T-cell (primary cell): Measurements from ENCODE around the gene USP30. TPM values are rescaled to one million over a fixed set of nuclear protein-coding genes. Genes with fewer than 3 reads are reported as not detected.

Source experiments
- ATAC-seq, 4 experiments: fragments of 200-7000 bp in 3 of 4; fragments of 150-1000 bp in 1 of 4; cut with Tn5 transposase; replicated peaks in 1 of 4; 1 replicate in 3 of 4; 2 replicates in 1 of 4; pipeline ENCODE4 v1.10.0; 2021; ENCODE audit warnings: moderate library complexity in 3 of 4, mild to moderate bottlenecking in 2 of 4, moderate number of reproducible peaks in 1 of 4
- CTCF ChIA-PET, 2 donors: fragments of 300-600 bp; sonication (Branson Sonifier 250); formaldehyde crosslinking; loops; one replicate each; lab custom pipeline; 2022; ENCODE audit warnings: antibody characterized with exemption in 2 of 2; lab: Charles Lee
- POLR2A ChIA-PET, 2 donors: fragments of 300-600 bp; sonication (Branson Sonifier 250); formaldehyde crosslinking; loops; one replicate each; lab custom pipeline; 2022; ENCODE audit warnings: antibody characterized with exemption in 2 of 2; lab: Charles Lee
- DNase-seq, 35 experiments: peaks; one replicate each; pipeline versions ENCODE4 v3.0.0 to v3.0.0-alpha.2; 2013 to 2023
- H3K27ac ChIP-seq: one replicate; pipeline ENCODE4 v1.5.1; 2013; ENCODE audit warnings: low read length
- H3K27me3 ChIP-seq, 2 experiments: replicated peaks in 1 of 2; 1 replicate in 1 of 2; 2 replicates in 1 of 2; pipeline versions ENCODE4 v1.6.1 to v1.7.0; 2013; ENCODE audit warnings: low read length in 1 of 2, mixed read lengths in 1 of 2; ENCODE audit not compliant: control insufficient read depth in 2 of 2, insufficient read depth in 2 of 2; ENCODE audit errors: extremely low read depth in 1 of 2
- H3K36me3 ChIP-seq, 2 donors: 1 replicate in 1 of 2; 2 replicates in 1 of 2; pipeline versions ENCODE4 v1.6.1 to v1.7.0; 2013; ENCODE audit warnings: low read length in 1 of 2; ENCODE audit not compliant: control insufficient read depth in 2 of 2, insufficient read depth in 1 of 2; ENCODE audit errors: extremely low read depth in 1 of 2
- H3K4me1 ChIP-seq, 2 experiments: 1 replicate in 1 of 2; 2 replicates in 1 of 2; pipeline versions ENCODE4 v1.6.1 to v1.7.0; 2013; ENCODE audit warnings: low read length in 2 of 2, mixed read lengths in 1 of 2; ENCODE audit not compliant: insufficient read depth in 2 of 2, control insufficient read depth in 1 of 2; ENCODE audit errors: extremely low read depth in 1 of 2
- H3K4me3 ChIP-seq, 2 donors: 1 replicate in 1 of 2; 2 replicates in 1 of 2; pipeline versions ENCODE4 v1.5.1 to v1.7.0; 2013; ENCODE audit warnings: mild to moderate bottlenecking in 2 of 2, low read length in 1 of 2, moderate library complexity in 1 of 2; ENCODE audit not compliant: control insufficient read depth in 1 of 2; ENCODE audit errors: extremely low read depth in 1 of 2
- H3K9me3 ChIP-seq: 2 replicates; pipeline ENCODE4 v1.7.0; 2013
- H3K27ac Mint-ChIP-seq, 2 donors: one replicate each; pipeline ENCODE4 v1.8.0; 2020 to 2021; ENCODE audit warnings: mild to moderate bottlenecking in 2 of 2, mixed read lengths in 2 of 2
- H3K27me3 Mint-ChIP-seq, 2 donors: one replicate each; pipeline ENCODE4 v1.8.0; 2021 to 2022; ENCODE audit warnings: mixed read lengths in 2 of 2
- H3K36me3 Mint-ChIP-seq: one replicate; pipeline ENCODE4 v1.8.0; 2021; ENCODE audit warnings: mixed read lengths
- H3K4me1 Mint-ChIP-seq, 3 donors: one replicate each; pipeline ENCODE4 v1.8.0; 2020 to 2022; ENCODE audit warnings: mixed read lengths in 3 of 3, mild to moderate bottlenecking in 1 of 3
- H3K4me3 Mint-ChIP-seq, 3 donors: one replicate each; pipeline ENCODE4 v1.8.0; 2020 to 2022; ENCODE audit warnings: mild to moderate bottlenecking in 3 of 3, mixed read lengths in 3 of 3, moderate library complexity in 3 of 3
- H3K9me3 Mint-ChIP-seq, 3 donors: one replicate each; pipeline ENCODE4 v1.8.0; 2020 to 2022; ENCODE audit warnings: mixed read lengths in 3 of 3
- WGBS: methylation state at CpG from one replicate; pipeline ENCODE4 v1.1.5; 2013; ENCODE audit warnings: missing lambda C conversion rate; ENCODE audit not compliant: insufficient coverage; 5-methylcytosine and 5-hydroxymethylcytosine counted together
- total RNA-seq, 35 experiments: library from RNA in 6 of 35; stranded (reverse) in 6 of 35; fragments of 120-200 nt in 1 of 35; gene quantifications; one replicate each; pipeline versions ENCODE4 v1.2.1 to v1.2.4 and lab custom pipeline; 2013 to 2026

Gene USP30
- total RNA-seq, 5 donors from 2014 or later (not counting 1 experiment from before 2014, with no cell fraction given) = 9.8 to 20.9 (median 13.9) TPM

- Histone ChIP-seq H3K27ac (no peak overlapping the region), H3K27me3 (no peaks in the 10 kb centered on the region), H3K4me3 (no peak overlapping the region), H3K9me3 (no peaks in the 10 kb centered on the region), H3K4me1 (no peaks in the 10 kb centered on the region), H3K36me3 (no peaks in the 10 kb centered on the region)
- Mint-ChIP-seq H3K27ac (no peak overlapping the region), H3K4me1 (no peaks in the 10 kb centered on the region), H3K4me3 (no peak overlapping the region), H3K27me3 (no peaks in the 10 kb centered on the region), H3K36me3 (peaks cover 3% of the 10 kb centered on the region), H3K9me3 (peaks cover 0 to 6% (median 2%) of the 10 kb centered on the region in 3 donors)
- ChIA-PET CTCF (no interaction called here), POLR2A (interaction anchor here in 1 of 2 donors (0.6 kb wide), 1 partner anchor 434 kb away, joined by 3 read pairs; no protein-coding TSS in a partner anchor)
- ATAC-seq (no peak), DNase-seq (no peak)
- 79% methylated on average over 20 of the region's 24 CpGs for WGBS
These were observed 79.0 kb downstream of the USP30 start for GRCh38 chr12:109131154-109132050.

GRCh38 chr12:109134186-109134917, 82.0 kb downstream of the USP30 start:
- ChIA-PET POLR2A (no interaction called here), CTCF (interaction anchor here in 1 of 2 donors (0.5 kb wide), 1 partner anchor 20 kb away, joined by 5 read pairs; no protein-coding TSS in a partner anchor)
- Histone ChIP-seq H3K27me3 (no peaks in the 10 kb centered on the region), H3K9me3 (no peaks in the 10 kb centered on the region), H3K36me3 (no peaks in the 10 kb centered on the region), H3K4me1 (no peaks in the 10 kb centered on the region), H3K4me3 (no peak overlapping the region), H3K27ac (no peak overlapping the region)
- 78% methylated on average over 3 of the region's 6 CpGs for WGBS
- DNase-seq = no peak
- Mint-ChIP-seq H3K4me1 (no peaks in the 10 kb centered on the region), H3K27ac (no peak overlapping the region), H3K4me3 (no peak overlapping the region), H3K36me3 (peaks cover 5% of the 10 kb centered on the region), H3K9me3 (peaks cover 0 to 10% (median 6%) of the 10 kb centered on the region in 3 donors), H3K27me3 (peaks cover 0 to 2% of the 10 kb centered on the region in 2 donors)
- ATAC-seq = no peak

- Mint-ChIP-seq H3K27me3 (peaks cover 0 to 2% of the 10 kb centered on the region in 2 donors), H3K27ac (no peak overlapping the region), H3K4me1 (no peaks in the 10 kb centered on the region), H3K9me3 (peaks cover 0 to 10% (median 6%) of the 10 kb centered on the region in 3 donors), H3K4me3 (no peak overlapping the region), H3K36me3 (peaks cover 12% of the 10 kb centered on the region)
- Histone ChIP-seq H3K27ac (no peak overlapping the region), H3K36me3 (no peaks in the 10 kb centered on the region), H3K4me3 (no peak overlapping the region), H3K4me1 (no peaks in the 10 kb centered on the region), H3K27me3 (no peaks in the 10 kb centered on the region), H3K9me3 (no peaks in the 10 kb centered on the region)
- ChIA-PET CTCF (interaction anchor here in 1 of 2 donors (0.6 kb wide), 1 partner anchor 118 kb away, joined by 3 read pairs; no protein-coding TSS in a partner anchor), POLR2A (interaction anchor here in 1 of 2 donors (0.7 kb wide), 1 partner anchor 175 kb away, joined by 5 read pairs; no protein-coding TSS in a partner anchor)
- WGBS = no CpG with 5 or more reads among the region's 2 CpGs
- ATAC-seq (no peak), DNase-seq (no peak)
These were observed 84.7 kb downstream of the USP30 start for GRCh38 chr12:109137055-109137454.

Other genes starting within 250 kb of the USP30 start
- 10 to 100 TPM; 21.8 to 40.1 (median 35.0) TPM for gene SSH1, start 195.0 kb upstream of the USP30 start, total RNA-seq
- not detected for gene DAO, start 172.5 kb upstream of the USP30 start, total RNA-seq
- gene SVOP, start 31.5 kb upstream of the USP30 start, total RNA-seq = not detected
- 10 to 100 TPM in 4 of 5 donors, 1 to 10 TPM in 1; 7.9 to 24.6 (median 19.3) TPM for gene ALKBH2, start 40.9 kb downstream of the USP30 start, total RNA-seq
- gene UNG, start 45.0 kb downstream of the USP30 start, total RNA-seq = 10 to 100 TPM in 3 of 5 donors, 1 to 10 TPM in 2; 8.7 to 19.7 (median 16.8) TPM
- 10 to 100 TPM; 24.8 to 34.1 (median 32.1) TPM for gene ACACB, start 64.0 kb downstream of the USP30 start, total RNA-seq